GM18507 (cell line): ENCODE results near the gene SLC27A6.

Source experiments
- DNase-seq: peaks from one replicate; pipeline ENCODE4 v3.0.0; 2011; ENCODE audit warnings: low read depth; ENCODE audit not compliant: insufficient read length; ENCODE audit errors: extremely low spot score
- FAIRE-seq: peaks from 2 replicates; lab custom pipeline; 2011; peaks lifted over from hg19 to GRCh38; lab: Jason Lieb, UNC

The SLC27A6 gene

DNA sequence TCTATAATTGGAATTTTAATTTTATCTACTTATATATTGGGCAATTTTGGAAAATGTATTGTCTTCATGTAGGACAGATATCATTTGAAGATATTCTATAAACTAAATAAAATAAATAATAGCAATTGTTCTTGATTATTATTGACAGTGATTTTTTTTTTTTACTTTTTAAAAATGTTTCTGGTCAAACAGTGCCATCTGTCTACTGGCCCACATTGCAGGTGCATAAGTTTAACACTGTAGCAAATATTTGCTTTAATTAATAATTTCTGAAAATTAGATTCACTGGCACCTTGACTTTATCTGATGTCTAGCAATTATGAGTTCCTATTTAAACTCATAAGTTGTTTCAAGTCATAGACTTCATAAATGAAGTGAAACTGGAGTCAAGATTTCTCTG lies 88.2 kb downstream of the SLC27A6 start:
- no peak for FAIRE-seq
- no peak for DNase-seq

DNA sequence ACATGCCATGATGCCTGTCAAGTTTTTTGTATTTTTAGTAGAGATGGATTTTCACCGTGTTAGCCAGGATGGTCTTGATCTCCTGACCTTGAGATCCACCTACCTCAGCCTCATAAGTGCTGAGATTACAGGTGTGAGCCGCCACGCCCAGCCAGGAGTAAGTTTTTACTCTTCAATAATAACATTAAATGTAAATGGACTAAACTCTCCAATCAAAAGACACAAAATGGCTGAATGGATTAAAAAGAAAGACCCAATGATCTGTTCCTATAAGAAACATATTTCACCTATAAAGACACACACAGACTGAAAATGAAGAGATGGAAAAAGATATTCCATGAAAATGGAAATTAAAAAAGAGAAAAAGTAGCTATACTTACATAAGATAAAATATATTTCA lies 92.0 kb downstream of the SLC27A6 start:
- FAIRE-seq (no peak), DNase-seq (no peak)

DNA sequence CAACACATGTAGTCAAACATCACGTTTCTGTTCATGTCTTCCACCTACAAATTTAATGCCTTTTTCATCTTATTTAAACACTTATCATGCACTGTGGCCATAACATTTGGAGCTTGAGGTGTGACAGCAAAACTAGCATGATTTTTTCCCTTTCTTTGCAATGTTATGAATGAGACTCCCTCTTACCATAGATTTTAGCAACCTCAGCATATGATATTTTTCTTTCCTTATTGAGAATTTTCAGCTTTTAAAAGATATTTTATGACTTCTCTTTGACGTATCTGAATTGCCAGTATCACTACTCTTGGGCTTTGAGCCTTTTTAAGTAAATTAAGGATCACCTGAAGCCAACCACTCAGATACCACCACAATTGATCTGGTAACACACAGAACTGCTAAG lies 96.6 kb downstream of the SLC27A6 start:
- FAIRE-seq (no peak), DNase-seq (no peak)

DNA sequence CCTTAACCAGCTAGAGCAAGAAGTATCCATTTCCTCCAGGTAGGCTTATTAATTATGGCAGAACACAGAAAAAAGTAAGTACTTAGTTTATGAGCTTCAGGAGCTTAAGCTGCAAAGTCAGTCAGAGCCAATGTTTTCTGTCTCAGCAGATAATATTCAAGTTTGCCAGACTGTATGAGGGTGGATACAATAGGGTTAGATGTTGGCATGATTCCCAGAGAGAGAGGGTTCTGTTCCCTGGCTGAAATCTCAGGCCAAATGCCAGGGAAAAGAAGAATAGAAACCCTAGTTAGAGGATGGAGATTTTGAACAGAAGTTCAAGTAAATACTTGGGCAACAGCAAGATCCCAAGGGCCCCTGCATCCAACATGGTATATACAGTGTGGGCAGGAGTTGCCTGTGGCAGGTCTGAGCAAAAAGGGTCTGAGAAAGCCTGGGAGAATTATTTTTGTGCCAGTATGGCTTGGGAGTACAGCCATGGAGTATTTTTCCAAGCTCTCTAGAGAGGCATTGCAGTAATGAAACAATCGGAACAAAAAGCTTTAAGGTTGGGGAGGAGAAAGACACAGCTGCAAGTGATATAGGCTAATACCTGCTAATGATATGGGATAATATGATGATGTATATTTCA lies 98.3 kb downstream of the SLC27A6 start:
- DNase-seq (no peak), FAIRE-seq (no peak)

DNA sequence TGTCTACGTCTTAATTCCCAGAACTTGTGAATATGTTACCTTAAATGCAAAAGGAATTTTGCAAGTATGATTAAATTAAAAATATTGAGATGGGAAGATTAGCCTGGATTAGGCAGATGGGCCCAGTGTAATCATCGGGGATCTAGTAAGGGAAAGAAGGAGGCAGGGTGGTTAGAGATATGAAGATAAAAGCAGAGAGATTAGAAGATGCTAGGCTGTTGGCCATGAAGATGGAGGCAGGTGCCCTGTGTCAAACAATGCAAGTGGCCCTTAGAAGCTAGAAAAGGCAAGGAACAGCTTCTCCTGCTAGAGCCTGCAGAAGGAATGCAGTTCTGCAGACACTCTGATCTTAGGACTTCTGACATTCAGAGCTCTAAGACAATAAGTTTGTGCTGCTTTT lies 100.4 kb downstream of the SLC27A6 start:
- DNase-seq (no peak), FAIRE-seq (no peak)

DNA sequence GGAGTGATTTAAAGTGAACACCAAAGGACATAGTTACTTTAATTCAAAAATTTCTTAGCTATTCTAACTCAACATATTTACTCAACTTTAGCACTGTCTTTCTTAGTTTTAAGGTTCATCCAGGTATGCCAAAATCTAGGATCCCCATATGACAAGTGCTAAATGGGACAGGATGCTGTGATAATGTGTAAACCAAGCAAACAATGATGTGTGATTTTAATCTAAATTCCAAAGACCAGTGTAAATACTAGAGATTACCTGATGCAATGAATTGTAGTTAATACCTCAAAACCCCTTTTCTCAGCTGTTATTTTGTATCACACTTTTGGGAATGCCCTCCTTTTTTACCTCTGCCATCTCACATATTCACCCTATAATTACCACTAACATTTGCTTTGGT lies 102.5 kb downstream of the SLC27A6 start:
- no peak for DNase-seq
- no peak for FAIRE-seq

DNA sequence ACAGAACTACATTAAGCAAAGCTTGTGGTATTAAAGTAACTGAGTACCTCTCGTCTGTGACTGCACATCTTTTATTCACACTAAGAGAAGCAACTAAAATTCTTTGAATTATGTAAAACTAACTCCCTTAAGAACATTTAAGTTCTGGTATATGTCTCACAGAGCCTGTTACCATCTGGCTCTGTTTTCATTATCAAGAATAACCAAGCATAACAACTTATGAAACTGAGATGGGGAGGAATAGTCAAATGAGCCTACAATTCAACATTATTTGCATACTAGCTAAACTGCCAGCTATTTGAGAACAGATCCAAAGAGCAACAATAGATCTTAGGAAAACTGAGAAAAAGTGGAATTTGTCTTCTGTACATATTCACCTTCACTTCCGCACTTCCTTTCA lies 104.0 kb downstream of the SLC27A6 start:
- FAIRE-seq, result no peak
- no peak for DNase-seq

DNA sequence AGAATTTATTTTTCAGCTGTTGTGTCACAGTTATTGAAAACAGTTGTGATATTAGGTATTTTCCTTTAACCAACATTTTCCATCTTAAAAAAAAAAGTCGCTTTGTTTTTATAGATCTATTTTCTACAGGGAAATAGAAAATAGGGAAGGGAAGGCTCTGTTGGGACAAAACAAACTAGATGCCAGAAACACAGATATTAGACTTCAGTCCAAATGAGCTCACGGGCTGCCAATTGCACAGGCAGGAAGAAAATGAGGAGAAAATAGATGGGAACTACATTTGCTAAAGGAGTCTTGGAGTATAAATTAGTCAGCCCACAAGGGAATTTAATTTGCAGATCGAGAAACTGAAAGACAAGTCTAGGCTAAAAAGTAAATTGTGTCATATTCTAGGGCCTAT lies 107.8 kb downstream of the SLC27A6 start:
- DNase-seq (no peak), FAIRE-seq (no peak)

DNA sequence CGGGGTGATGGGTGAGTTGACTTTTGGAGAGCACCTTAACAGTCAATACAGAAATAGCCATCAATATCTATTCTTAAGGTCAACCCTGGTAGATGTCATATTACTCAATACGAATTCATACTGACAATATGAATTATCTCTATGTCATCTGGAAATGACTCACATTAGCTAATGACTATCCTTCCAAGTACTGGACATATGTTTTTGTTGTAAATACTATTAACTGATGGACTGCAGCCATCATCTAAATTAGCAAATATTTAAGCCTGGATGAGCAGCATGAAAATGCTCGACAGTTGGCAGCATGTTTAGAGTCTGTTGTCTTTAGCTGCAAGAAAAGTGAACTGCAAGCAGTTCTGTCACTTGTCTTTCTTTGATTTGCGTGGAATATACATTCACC lies 109.6 kb downstream of the SLC27A6 start:
- FAIRE-seq (no peak), DNase-seq (no peak)

DNA sequence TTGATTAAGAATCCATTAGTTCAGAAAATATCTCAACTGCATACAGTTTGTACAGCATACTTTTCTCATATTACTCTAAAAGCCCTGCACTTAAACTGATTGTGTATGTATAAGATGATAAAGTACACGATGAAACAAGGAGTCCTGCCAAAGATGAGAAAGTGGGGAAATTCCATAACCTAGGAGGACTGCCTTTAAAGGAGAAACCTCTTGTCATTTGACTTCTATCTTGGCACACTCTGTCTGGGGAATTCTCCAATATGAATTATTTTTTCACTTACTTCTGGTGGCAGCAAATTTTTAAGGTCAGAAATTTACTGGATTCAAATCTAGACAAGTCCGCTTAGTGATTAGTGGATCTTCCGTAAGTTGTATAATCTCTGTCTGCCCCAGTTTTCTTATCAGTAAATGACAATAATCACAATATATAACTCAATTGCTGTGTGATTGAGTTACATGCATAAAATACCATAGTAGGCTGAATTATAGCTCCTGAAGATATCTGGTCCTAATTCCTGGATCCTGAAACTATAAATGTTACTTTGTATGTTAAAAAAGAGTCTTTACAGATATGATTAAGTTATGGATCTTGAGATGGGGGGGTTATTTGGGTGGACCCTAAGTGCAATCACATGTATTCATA lies 112.3 kb downstream of the SLC27A6 start:
- DNase-seq (no peak), FAIRE-seq (no peak)

DNA sequence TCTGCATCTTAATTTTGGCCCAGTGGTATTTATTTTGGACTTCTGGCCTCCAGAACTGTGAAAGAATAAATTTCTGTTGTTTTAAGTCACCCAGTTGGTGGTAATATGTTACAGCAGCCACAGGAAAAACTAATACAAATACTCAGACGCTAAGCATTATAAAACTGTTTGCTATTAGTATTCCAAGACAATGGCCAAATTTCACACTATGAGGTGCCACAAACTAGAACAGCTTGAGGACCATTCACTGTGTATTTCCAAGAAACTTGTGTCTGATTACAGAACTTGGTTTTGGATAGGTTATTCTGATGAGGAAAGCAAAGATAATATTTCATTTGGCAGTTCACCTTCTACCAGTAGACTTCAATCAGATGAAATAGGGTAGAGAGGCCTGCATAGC lies 113.0 kb downstream of the SLC27A6 start:
- no peak for DNase-seq
- no peak for FAIRE-seq

DNA sequence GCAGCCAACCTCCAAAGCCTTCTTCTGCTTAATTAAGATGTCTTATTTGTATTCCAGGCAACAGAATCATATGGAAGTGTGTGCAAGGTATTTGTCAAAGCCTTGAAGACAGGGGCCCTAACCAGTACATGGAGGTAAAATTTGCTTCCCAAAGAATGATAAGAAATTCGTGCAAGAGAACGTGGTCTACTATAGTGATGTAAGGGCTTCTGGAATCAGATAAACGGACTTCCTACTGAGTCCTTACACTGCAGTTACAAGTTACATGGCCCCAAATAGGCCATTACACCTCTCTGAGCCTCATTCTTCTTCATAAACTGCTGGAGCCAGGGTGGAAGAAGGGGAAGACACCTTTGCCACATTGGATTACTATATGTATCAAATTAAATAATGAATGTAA lies 113.4 kb downstream of the SLC27A6 start:
- FAIRE-seq (no peak), DNase-seq (no peak)

DNA sequence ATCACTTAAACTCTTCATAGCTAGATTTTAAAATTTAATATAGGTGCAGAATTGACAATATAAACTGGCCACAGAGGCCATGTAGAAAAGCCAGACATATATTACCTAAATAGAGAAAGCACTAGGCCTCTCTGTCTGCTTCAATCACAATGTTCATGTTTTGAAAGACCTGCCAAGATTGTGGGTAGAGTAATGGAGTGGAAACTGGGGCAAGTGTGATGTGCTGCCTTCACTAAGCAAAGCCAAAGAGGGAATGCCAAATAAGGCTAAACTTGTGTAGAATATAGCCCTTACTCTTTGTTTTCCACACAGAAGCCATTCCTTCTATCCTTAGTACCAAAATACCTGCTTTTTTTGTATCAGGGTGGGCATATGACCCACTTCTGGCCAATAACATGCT lies 114.2 kb downstream of the SLC27A6 start:
- no peak for FAIRE-seq
- no peak for DNase-seq

DNA sequence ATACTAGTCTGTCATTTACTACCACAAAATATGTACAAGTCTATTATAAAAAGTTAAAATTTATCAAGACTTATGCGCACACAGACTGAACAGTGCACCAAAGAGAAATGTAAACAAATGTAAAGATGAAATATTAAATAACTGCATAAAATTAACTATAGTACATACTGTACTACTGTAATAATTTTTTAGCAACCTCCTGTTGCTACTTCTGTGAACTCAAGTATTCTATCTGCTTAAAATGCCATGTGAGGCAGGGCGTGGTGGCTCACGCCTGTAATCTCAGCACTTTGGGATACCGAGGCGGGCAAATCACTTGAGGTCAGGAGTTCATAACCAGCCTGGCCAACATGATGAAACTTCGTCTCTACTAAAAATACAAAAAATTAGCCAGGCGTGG lies 115.5 kb downstream of the SLC27A6 start:
- no peak for FAIRE-seq
- no peak for DNase-seq

DNA sequence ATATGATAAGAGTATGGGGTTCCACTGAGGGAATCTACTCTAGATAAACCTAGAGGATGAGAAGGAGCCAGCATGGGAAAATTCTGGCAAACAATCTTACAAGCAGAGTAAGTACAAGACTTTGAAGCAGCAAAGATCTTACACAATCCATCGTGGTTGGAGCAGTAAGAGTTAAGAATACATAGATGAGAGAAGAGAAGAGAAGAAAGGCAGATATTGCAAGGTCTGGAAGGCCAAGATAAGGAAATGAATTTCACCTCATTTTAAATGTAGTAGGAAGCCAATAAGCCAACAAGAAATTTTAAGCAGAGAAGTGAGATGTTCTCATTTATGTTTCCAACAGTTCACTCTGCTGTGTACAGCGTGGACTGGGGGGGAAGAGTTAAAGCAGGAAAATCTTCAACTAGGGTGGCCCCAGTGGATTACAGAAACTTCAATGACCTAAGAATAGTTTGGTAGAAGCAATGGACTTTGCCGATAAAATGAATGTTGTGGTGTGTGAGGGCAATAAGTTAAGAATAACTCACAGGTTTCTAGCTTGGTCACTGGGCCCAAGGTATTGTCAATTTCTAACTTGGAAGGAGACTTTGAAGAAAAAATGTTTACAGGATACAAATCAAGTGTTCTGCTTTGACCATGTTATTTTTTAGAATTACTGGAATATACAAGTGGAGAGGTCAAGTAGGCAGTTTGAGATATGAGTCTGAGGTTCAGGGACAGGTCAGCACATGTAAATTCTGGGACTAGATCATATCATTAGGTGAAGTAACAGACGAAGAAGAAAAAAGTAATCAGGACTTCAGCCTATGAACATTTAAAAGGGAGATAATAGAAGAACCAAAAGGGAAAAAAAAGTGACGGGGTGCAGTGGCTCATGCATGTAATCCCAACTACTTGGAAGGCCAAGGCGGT lies 117.2 kb downstream of the SLC27A6 start:
- FAIRE-seq, result no peak
- DNase-seq, result no peak
